ENCODE data around the gene SLCO1C1. TPM values are rescaled to one million over a fixed set of nuclear protein-coding genes. Genes with fewer than 3 reads are reported as not detected.

SLCO1C1 gene
- total RNA-seq, 4 donors from 2014 or later = 0.17 to 2.4 (median 2.0) TPM; not detected in 1

DNA sequence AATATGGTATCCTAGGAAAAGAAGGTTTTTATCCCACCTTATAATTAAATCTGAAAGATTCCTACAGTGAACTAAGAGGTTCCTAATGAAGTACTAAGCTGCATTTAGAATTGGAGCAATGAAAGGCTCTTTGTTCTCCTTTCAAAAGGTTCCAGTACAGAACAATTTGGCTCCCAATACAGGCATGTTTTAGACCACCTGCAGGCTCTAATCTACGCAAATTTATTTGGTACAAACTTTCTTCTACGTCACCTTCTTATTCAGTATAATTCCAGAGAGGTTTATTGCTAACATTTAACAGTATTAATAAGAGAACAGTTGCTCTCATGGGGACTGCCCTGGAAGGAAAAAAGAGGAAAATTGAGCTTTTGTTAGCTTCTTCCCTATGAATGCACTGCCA, 37.6 kb upstream of the SLCO1C1 start:
- no peak overlapping the region for H3K4me3 ChIP-seq
- peaks cover 9 to 75% (median 42%) of the 10 kb centered on the region in 4 donors for H3K36me3 ChIP-seq
- peaks cover 0 to 10% (median 2%) of the 10 kb centered on the region in 4 donors for H3K9me3 ChIP-seq
- peaks cover 0 to 3% (median 0%) of the 10 kb centered on the region in 4 donors for H3K4me1 ChIP-seq
- TF ChIP-seq EP300 (IDR thresholded peaks at IDR 0.05) (no peak), POLR2A (IDR thresholded peaks at IDR 0.05; ENCODE audit: low read depth) (no peak), POLR2AphosphoS5 (IDR thresholded peaks at IDR 0.05) (no peak)
- TF ChIP-seq, protein P1, sequence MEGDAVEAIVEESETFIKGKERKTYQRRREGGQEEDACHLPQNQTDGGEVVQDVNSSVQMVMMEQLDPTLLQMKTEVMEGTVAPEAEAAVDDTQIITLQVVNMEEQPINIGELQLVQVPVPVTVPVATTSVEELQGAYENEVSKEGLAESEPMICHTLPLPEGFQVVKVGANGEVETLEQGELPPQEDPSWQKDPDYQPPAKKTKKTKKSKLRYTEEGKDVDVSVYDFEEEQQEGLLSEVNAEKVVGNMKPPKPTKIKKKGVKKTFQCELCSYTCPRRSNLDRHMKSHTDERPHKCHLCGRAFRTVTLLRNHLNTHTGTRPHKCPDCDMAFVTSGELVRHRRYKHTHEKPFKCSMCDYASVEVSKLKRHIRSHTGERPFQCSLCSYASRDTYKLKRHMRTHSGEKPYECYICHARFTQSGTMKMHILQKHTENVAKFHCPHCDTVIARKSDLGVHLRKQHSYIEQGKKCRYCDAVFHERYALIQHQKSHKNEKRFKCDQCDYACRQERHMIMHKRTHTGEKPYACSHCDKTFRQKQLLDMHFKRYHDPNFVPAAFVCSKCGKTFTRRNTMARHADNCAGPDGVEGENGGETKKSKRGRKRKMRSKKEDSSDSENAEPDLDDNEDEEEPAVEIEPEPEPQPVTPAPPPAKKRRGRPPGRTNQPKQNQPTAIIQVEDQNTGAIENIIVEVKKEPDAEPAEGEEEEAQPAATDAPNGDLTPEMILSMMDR (IDR thresholded peaks at IDR 0.05) = no peak
- no peaks in the 10 kb centered on the region for H3K27me3 ChIP-seq
- H3K27ac ChIP-seq (replicated peaks in 1 of 4) = no peak overlapping the region
- 83% methylated on average over 2 of the region's 2 CpGs for WGBS
- intact Hi-C loops (cut with DNase I) = loop anchor here (10.0 kb wide), 1 partner anchor 407 kb away; no protein-coding TSS in a partner anchor
- no peak for DNase-seq (ENCODE audit: extremely low spot score)

- no peak overlapping the region for H3K4me3 ChIP-seq
- no peaks in the 10 kb centered on the region for H3K27me3 ChIP-seq
- intact Hi-C loops (cut with DNase I) = no loop called here
- TF ChIP-seq, protein P1 (IDR thresholded peaks at IDR 0.05) = no peak
- TF ChIP-seq POLR2A (IDR thresholded peaks at IDR 0.05; ENCODE audit: low read depth) (no peak), EP300 (IDR thresholded peaks at IDR 0.05) (no peak), POLR2AphosphoS5 (IDR thresholded peaks at IDR 0.05) (no peak)
- H3K36me3 ChIP-seq = peaks cover 6 to 38% (median 17%) of the 10 kb centered on the region in 4 donors
- DNase-seq (ENCODE audit: extremely low spot score) = no peak
- WGBS = 86% methylated on average over 4 of the region's 4 CpGs
- no peaks in the 10 kb centered on the region for H3K4me1 ChIP-seq
- H3K9me3 ChIP-seq = peaks cover 0 to 5% (median under 1%) of the 10 kb centered on the region in 4 donors
- no peak overlapping the region for H3K27ac ChIP-seq (replicated peaks in 1 of 4)
Observed at GRCh38 chr12:20681334-20681733, 13.8 kb upstream of the SLCO1C1 start.

DNA sequence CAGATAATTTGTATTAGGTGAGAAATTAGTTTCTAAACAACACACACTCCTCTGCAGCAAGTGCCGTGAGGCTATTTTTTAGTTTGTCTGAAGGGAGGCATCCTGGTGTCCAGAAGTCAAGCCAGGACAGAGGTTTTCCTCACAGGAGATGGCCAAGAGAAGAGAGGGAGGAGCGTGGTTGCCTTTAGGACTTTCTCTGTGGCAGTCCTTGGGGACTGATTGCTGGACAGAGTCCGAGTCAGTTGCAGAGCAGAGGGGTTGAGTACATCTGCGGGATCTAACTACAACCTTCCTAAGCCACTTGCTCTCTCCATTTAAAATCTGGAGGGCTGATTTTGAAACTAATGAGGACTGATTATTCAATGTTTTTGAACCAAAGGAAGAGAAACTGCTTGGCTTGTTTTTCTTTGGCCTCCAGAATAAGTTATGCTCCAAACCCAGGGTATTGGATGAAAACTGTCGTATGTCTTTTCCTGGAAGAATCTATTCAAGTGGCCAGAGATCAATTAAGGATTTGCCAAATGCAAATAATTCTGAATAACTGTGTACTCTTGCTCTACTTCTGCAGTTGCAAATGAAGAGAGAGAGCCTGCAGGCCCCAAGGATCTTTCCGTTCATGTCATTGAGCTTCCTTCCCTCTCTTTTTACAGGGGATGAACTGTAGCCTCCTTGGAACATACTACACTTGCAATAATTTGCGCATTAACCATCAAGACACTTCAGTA, 1.2 kb downstream of the SLCO1C1 start:
- H3K27ac ChIP-seq (replicated peaks in 1 of 4) = no peak overlapping the region
- WGBS = 78% methylated on average over 7 of the region's 7 CpGs
- H3K9me3 ChIP-seq = no peaks in the 10 kb centered on the region
- intact Hi-C loops (cut with DNase I) = no loop called here
- no peak for DNase-seq (ENCODE audit: extremely low spot score)
- no peaks in the 10 kb centered on the region for H3K4me1 ChIP-seq
- TF ChIP-seq EP300 (IDR thresholded peaks at IDR 0.05) = no peak
- TF ChIP-seq POLR2A (IDR thresholded peaks at IDR 0.05; ENCODE audit: low read depth) = no peak
- TF ChIP-seq POLR2AphosphoS5 (IDR thresholded peaks at IDR 0.05) = no peak
- TF ChIP-seq, protein P1 (IDR thresholded peaks at IDR 0.05) = no peak
- peak overlapping the region in 1 of 4 donors; percentile 3 for H3K4me3 ChIP-seq
- no peaks in the 10 kb centered on the region for H3K36me3 ChIP-seq
- no peaks in the 10 kb centered on the region for H3K27me3 ChIP-seq

GRCh38 chr12:20701106-20701505, 6.0 kb downstream of the SLCO1C1 start:
- H3K4me3 ChIP-seq = no peak overlapping the region
- no peak overlapping the region for H3K27ac ChIP-seq (replicated peaks in 1 of 4)
- no peaks in the 10 kb centered on the region for H3K27me3 ChIP-seq
- 87% methylated on average over 1 of the region's 1 CpG for WGBS
- intact Hi-C loops (cut with DNase I) = no loop called here
- no peak for DNase-seq (ENCODE audit: extremely low spot score)
- H3K9me3 ChIP-seq = no peaks in the 10 kb centered on the region
- no peaks in the 10 kb centered on the region for H3K36me3 ChIP-seq
- TF ChIP-seq EP300 (IDR thresholded peaks at IDR 0.05) (no peak), POLR2A (IDR thresholded peaks at IDR 0.05; ENCODE audit: low read depth) (no peak), POLR2AphosphoS5 (IDR thresholded peaks at IDR 0.05) (no peak)
- TF ChIP-seq, protein P1 (IDR thresholded peaks at IDR 0.05) = no peak
- H3K4me1 ChIP-seq = no peaks in the 10 kb centered on the region
